T-cell (primary cell): ENCODE data around the gene NWD2. TPM values are rescaled to one million over a fixed set of nuclear protein-coding genes. Genes with fewer than 3 reads are reported as not detected.

ENCODE experiments used
- ATAC-seq, 4 experiments: fragments of 200-7000 bp in 3 of 4; fragments of 150-1000 bp in 1 of 4; cut with Tn5 transposase; replicated peaks in 1 of 4; 1 replicate in 3 of 4; 2 replicates in 1 of 4; pipeline ENCODE4 v1.10.0; 2021; ENCODE audit warnings: moderate library complexity in 3 of 4, mild to moderate bottlenecking in 2 of 4, moderate number of reproducible peaks in 1 of 4
- CTCF ChIA-PET, 2 donors: fragments of 300-600 bp; sonication (Branson Sonifier 250); formaldehyde crosslinking; loops; one replicate each; lab custom pipeline; 2022; ENCODE audit warnings: antibody characterized with exemption in 2 of 2; lab: Charles Lee
- POLR2A ChIA-PET, 2 donors: fragments of 300-600 bp; sonication (Branson Sonifier 250); formaldehyde crosslinking; loops; one replicate each; lab custom pipeline; 2022; ENCODE audit warnings: antibody characterized with exemption in 2 of 2; lab: Charles Lee
- DNase-seq, 35 experiments: peaks; one replicate each; pipeline versions ENCODE4 v3.0.0 to v3.0.0-alpha.2; 2013 to 2023
- H3K27ac ChIP-seq: one replicate; pipeline ENCODE4 v1.5.1; 2013; ENCODE audit warnings: low read length
- H3K27me3 ChIP-seq, 2 experiments: replicated peaks in 1 of 2; 1 replicate in 1 of 2; 2 replicates in 1 of 2; pipeline versions ENCODE4 v1.6.1 to v1.7.0; 2013; ENCODE audit warnings: low read length in 1 of 2, mixed read lengths in 1 of 2; ENCODE audit not compliant: control insufficient read depth in 2 of 2, insufficient read depth in 2 of 2; ENCODE audit errors: extremely low read depth in 1 of 2
- H3K36me3 ChIP-seq, 2 donors: 1 replicate in 1 of 2; 2 replicates in 1 of 2; pipeline versions ENCODE4 v1.6.1 to v1.7.0; 2013; ENCODE audit warnings: low read length in 1 of 2; ENCODE audit not compliant: control insufficient read depth in 2 of 2, insufficient read depth in 1 of 2; ENCODE audit errors: extremely low read depth in 1 of 2
- H3K4me1 ChIP-seq, 2 experiments: 1 replicate in 1 of 2; 2 replicates in 1 of 2; pipeline versions ENCODE4 v1.6.1 to v1.7.0; 2013; ENCODE audit warnings: low read length in 2 of 2, mixed read lengths in 1 of 2; ENCODE audit not compliant: insufficient read depth in 2 of 2, control insufficient read depth in 1 of 2; ENCODE audit errors: extremely low read depth in 1 of 2
- H3K4me3 ChIP-seq, 2 donors: 1 replicate in 1 of 2; 2 replicates in 1 of 2; pipeline versions ENCODE4 v1.5.1 to v1.7.0; 2013; ENCODE audit warnings: mild to moderate bottlenecking in 2 of 2, low read length in 1 of 2, moderate library complexity in 1 of 2; ENCODE audit not compliant: control insufficient read depth in 1 of 2; ENCODE audit errors: extremely low read depth in 1 of 2
- H3K9me3 ChIP-seq: 2 replicates; pipeline ENCODE4 v1.7.0; 2013
- H3K27ac Mint-ChIP-seq, 2 donors: one replicate each; pipeline ENCODE4 v1.8.0; 2020 to 2021; ENCODE audit warnings: mild to moderate bottlenecking in 2 of 2, mixed read lengths in 2 of 2
- H3K27me3 Mint-ChIP-seq, 2 donors: one replicate each; pipeline ENCODE4 v1.8.0; 2021 to 2022; ENCODE audit warnings: mixed read lengths in 2 of 2
- H3K36me3 Mint-ChIP-seq: one replicate; pipeline ENCODE4 v1.8.0; 2021; ENCODE audit warnings: mixed read lengths
- H3K4me1 Mint-ChIP-seq, 3 donors: one replicate each; pipeline ENCODE4 v1.8.0; 2020 to 2022; ENCODE audit warnings: mixed read lengths in 3 of 3, mild to moderate bottlenecking in 1 of 3
- H3K4me3 Mint-ChIP-seq, 3 donors: one replicate each; pipeline ENCODE4 v1.8.0; 2020 to 2022; ENCODE audit warnings: mild to moderate bottlenecking in 3 of 3, mixed read lengths in 3 of 3, moderate library complexity in 3 of 3
- H3K9me3 Mint-ChIP-seq, 3 donors: one replicate each; pipeline ENCODE4 v1.8.0; 2020 to 2022; ENCODE audit warnings: mixed read lengths in 3 of 3
- WGBS: methylation state at CpG from one replicate; pipeline ENCODE4 v1.1.5; 2013; ENCODE audit warnings: missing lambda C conversion rate; ENCODE audit not compliant: insufficient coverage; 5-methylcytosine and 5-hydroxymethylcytosine counted together
- total RNA-seq, 35 experiments: library from RNA in 6 of 35; stranded (reverse) in 6 of 35; fragments of 120-200 nt in 1 of 35; gene quantifications; one replicate each; pipeline versions ENCODE4 v1.2.1 to v1.2.4 and lab custom pipeline; 2013 to 2026

NWD2 gene
- total RNA-seq, 5 donors from 2014 or later (not counting 1 experiment from before 2014, with no cell fraction given) = not detected

DNA sequence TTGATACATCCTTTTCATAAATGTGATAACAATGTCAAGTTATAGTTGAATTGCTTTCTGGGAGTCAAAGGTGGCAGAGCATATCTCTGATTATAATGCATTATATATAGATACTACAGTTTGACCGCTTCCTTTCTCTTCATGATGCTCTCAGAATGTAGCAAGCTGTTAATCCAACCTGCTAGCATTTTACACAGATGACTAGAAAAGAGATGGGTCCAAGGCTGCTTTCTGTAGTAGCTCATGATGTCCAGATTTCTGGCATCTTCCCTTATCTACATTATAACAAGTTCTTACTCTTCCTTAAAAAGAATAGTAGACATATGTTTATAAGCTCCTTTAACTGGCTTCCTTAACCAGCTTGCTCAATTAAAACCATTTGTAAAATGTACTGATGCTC lies 192.0 kb downstream of the NWD2 start:
- H3K9me3 Mint-ChIP-seq = no peaks in the 10 kb centered on the region
- no peak overlapping the region for H3K4me3 Mint-ChIP-seq
- H3K36me3 Mint-ChIP-seq = no peaks in the 10 kb centered on the region
- no peak for DNase-seq
- H3K27ac Mint-ChIP-seq = no peak overlapping the region
- POLR2A ChIA-PET = interaction anchor here in 1 of 2 donors (0.6 kb wide), 1 partner anchor 554 kb away, joined by 3 read pairs; no protein-coding TSS in a partner anchor
- Histone ChIP-seq H3K36me3 (no peaks in the 10 kb centered on the region), H3K4me3 (no peak overlapping the region), H3K27ac (no peak overlapping the region), H3K9me3 (no peaks in the 10 kb centered on the region), H3K27me3 (no peaks in the 10 kb centered on the region), H3K4me1 (no peaks in the 10 kb centered on the region)
- no CpG with 5 or more reads among the region's 1 CpG for whole genome bisulfite sequencing
- CTCF ChIA-PET = interaction anchor here in 1 of 2 donors (1.0 kb wide), 1 partner anchor 16 kb away, joined by 3 read pairs; no protein-coding TSS in a partner anchor
- H3K27me3 Mint-ChIP-seq = peaks cover 11 to 39% of the 10 kb centered on the region in 2 donors
- H3K4me1 Mint-ChIP-seq = no peaks in the 10 kb centered on the region
- ATAC-seq = no peak

DNA sequence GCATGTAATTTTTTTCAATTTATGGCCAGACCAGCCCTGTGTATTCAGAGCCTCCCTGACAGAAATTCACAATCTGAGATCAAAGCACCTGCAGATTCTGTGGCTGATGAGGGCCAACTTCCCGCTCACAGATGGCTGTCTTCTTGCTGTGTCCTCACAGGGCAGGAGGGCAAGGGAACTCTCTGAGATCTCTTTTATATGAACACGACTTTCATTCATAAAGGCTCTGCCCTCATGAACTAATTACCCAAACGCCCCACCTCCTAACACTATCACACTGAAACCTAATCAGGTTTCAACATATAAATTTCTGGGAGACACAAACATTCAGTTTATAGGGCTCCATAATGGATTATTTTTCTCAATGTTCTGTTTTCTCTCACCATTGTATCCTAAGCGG lies 192.6 kb downstream of the NWD2 start:
- ATAC-seq = no peak
- CTCF ChIA-PET = interaction anchor here in 1 of 2 donors (1.0 kb wide), 1 partner anchor 16 kb away, joined by 3 read pairs; no protein-coding TSS in a partner anchor
- WGBS = 44% methylated on average over 2 of the region's 4 CpGs

GRCh38 chr4:37438564-37439279 lies 194.2 kb downstream of the NWD2 start:
- Mint-ChIP-seq H3K27me3 (peaks cover 14 to 41% of the 10 kb centered on the region in 2 donors), H3K4me3 (no peak overlapping the region), H3K9me3 (no peaks in the 10 kb centered on the region), H3K36me3 (no peaks in the 10 kb centered on the region), H3K27ac (no peak overlapping the region), H3K4me1 (no peaks in the 10 kb centered on the region)
- DNase-seq = no peak
- ChIA-PET POLR2A (no interaction called here), CTCF (no interaction called here)
- no peaks in the 10 kb centered on the region for H3K36me3 ChIP-seq
- no CpG with 5 or more reads among the region's 8 CpGs for WGBS
- H3K9me3 ChIP-seq = no peaks in the 10 kb centered on the region
- no peak for ATAC-seq
- H3K4me1 ChIP-seq = no peaks in the 10 kb centered on the region
- no peaks in the 10 kb centered on the region for H3K27me3 ChIP-seq
- H3K4me3 ChIP-seq = no peak overlapping the region
- no peak overlapping the region for H3K27ac ChIP-seq

More for the DNA sequence above, 192.6 kb downstream of the NWD2 start:
- Mint-ChIP-seq H3K4me3 (no peak overlapping the region), H3K9me3 (no peaks in the 10 kb centered on the region), H3K36me3 (no peaks in the 10 kb centered on the region), H3K27ac (no peak overlapping the region), H3K4me1 (no peaks in the 10 kb centered on the region), H3K27me3 (peaks cover 10 to 41% of the 10 kb centered on the region in 2 donors)
- POLR2A ChIA-PET = no interaction called here
- Histone ChIP-seq H3K4me3 (no peak overlapping the region), H3K27me3 (no peaks in the 10 kb centered on the region), H3K36me3 (no peaks in the 10 kb centered on the region), H3K27ac (no peak overlapping the region), H3K4me1 (no peaks in the 10 kb centered on the region), H3K9me3 (no peaks in the 10 kb centered on the region)
- DNase-seq = no peak

GRCh38 chr4:37439809-37440474 lies 195.4 kb downstream of the NWD2 start:
- DNase-seq = no peak
- Histone ChIP-seq H3K9me3 (no peaks in the 10 kb centered on the region), H3K27ac (no peak overlapping the region), H3K4me3 (no peak overlapping the region), H3K27me3 (no peaks in the 10 kb centered on the region), H3K36me3 (no peaks in the 10 kb centered on the region), H3K4me1 (no peaks in the 10 kb centered on the region)
- ChIA-PET CTCF (no interaction called here), POLR2A (no interaction called here)
- peaks cover 11 to 42% of the 10 kb centered on the region in 2 donors for H3K27me3 Mint-ChIP-seq
- 70% methylated on average over 3 of the region's 5 CpGs for WGBS
- H3K9me3 Mint-ChIP-seq = no peaks in the 10 kb centered on the region
- H3K4me3 Mint-ChIP-seq = no peak overlapping the region
- H3K27ac Mint-ChIP-seq = no peak overlapping the region
- no peaks in the 10 kb centered on the region for H3K4me1 Mint-ChIP-seq
- H3K36me3 Mint-ChIP-seq = no peaks in the 10 kb centered on the region
- ATAC-seq = no peak

DNA sequence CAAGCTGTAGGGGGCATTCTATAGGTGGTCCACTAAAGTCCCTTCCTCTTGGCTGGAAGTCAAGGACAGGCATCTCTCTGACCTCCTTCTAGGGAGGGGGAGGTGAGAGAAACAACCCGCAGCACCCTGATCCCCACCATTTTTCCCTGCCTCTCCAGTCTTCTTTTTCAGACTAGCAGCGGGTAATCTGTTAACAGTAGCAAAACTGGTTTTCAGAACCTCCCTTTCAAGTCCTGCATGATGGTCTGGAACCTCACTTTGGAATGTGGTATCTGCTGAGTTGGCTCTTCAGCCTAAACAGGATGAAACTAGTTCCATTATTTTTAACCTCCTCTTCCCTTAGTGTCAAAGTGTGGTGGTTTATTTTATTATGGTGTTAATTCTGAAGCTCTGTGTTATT lies 196.0 kb downstream of the NWD2 start:
- CTCF ChIA-PET = no interaction called here
- ATAC-seq = no peak

DNA sequence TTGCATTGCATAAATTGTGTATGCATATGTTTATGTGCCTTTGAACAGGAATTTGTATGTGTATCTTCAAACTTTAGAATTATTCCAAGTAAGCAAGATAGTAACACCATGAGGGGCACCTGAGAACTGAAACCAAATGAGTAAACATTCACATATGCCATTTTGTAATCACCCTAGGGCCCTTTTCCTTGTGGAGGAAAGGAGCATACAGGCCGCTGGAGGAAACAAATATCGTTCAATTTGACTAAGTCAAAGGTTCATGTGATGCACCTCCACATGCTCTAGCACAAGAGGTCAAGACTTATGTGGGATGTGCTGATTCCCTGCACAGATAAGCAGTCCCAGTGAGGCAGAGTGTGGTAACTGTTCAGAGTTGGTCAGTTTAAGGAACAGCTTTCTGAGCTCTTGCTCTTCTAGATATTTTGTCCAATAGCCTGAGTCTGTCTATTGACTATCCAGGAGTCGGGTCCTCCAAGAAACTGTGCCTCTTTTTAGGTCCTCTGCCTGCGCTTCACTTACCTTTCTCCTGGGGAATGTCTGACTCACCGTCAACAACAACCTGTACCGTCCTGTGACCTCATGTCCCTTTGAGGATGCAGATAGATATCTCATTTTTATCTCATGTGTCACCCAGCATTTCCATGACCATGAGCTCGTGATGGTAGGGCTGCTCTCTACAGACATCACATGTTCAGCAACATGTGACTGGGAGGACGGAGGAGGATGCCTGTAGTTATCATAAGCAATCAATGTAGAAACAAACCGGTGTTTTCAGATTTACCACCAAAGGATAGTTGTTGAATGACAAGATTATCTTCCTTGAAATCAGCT lies 196.9 kb downstream of the NWD2 start:
- Histone ChIP-seq H3K4me3 (no peak overlapping the region), H3K36me3 (no peaks in the 10 kb centered on the region), H3K27ac (no peak overlapping the region), H3K27me3 (no peaks in the 10 kb centered on the region), H3K9me3 (no peaks in the 10 kb centered on the region), H3K4me1 (no peaks in the 10 kb centered on the region)
- no peaks in the 10 kb centered on the region for H3K9me3 Mint-ChIP-seq
- CTCF ChIA-PET = no interaction called here
- no peaks in the 10 kb centered on the region for H3K36me3 Mint-ChIP-seq
- POLR2A ChIA-PET = no interaction called here
- no peak overlapping the region for H3K4me3 Mint-ChIP-seq
- WGBS = 57% methylated on average over 1 of the region's 9 CpGs
- ATAC-seq = no peak
- H3K27ac Mint-ChIP-seq = no peak overlapping the region
- peaks cover 11 to 50% of the 10 kb centered on the region in 2 donors for H3K27me3 Mint-ChIP-seq
- DNase-seq = no peak
- no peaks in the 10 kb centered on the region for H3K4me1 Mint-ChIP-seq

More for the DNA sequence above, 196.0 kb downstream of the NWD2 start:
- WGBS = no CpG with 5 or more reads among the region's 2 CpGs
- Histone ChIP-seq H3K27ac (no peak overlapping the region), H3K4me3 (no peak overlapping the region), H3K36me3 (no peaks in the 10 kb centered on the region), H3K27me3 (no peaks in the 10 kb centered on the region), H3K9me3 (no peaks in the 10 kb centered on the region), H3K4me1 (no peaks in the 10 kb centered on the region)
- Mint-ChIP-seq H3K4me3 (no peak overlapping the region), H3K36me3 (no peaks in the 10 kb centered on the region), H3K27ac (no peak overlapping the region), H3K27me3 (peaks cover 11 to 47% of the 10 kb centered on the region in 2 donors), H3K4me1 (no peaks in the 10 kb centered on the region), H3K9me3 (no peaks in the 10 kb centered on the region)
- DNase-seq = no peak
- POLR2A ChIA-PET = no interaction called here
